GM13976 (cell line): Measurements from ENCODE around the gene DOCK11.

Experiments used
- DNase-seq: peaks from one replicate; pipeline ENCODE4 v3.0.0; 2012; ENCODE audit warnings: low spot score
- CTCF ChIP-seq: IDR thresholded peaks from 2 replicates; pipeline ENCODE4 v1.5.1; 2012; ENCODE audit warnings: borderline replicate concordance, mild to moderate bottlenecking; ENCODE audit not compliant: insufficient read depth; ENCODE audit errors: extremely low read depth, missing control alignments, control extremely low read depth
- in situ Hi-C: fragments of 300-500 bp; cut with MboI; formaldehyde crosslinking; loops from one replicate; pipeline ENCODE4 v1.12.0; 2022; ENCODE audit warnings: low sequenced_read_pairs, mixed read lengths, inconsistent platforms; ENCODE audit not compliant: unreplicated experiment

Gene DOCK11

GRCh38 chrX:118630848-118631247 lies 135.2 kb downstream of the DOCK11 start:
- no peak for DNase-seq

GRCh38 chrX:118631586-118631985 lies 136.0 kb downstream of the DOCK11 start:
- TF ChIP-seq CTCF = no peak
- in situ Hi-C loops = no loop called here
- DNase-seq = peak; percentile 36

More at GRCh38 chrX:118630848-118631247, 135.2 kb downstream of the DOCK11 start:
- in situ Hi-C loops = no loop called here
- TF ChIP-seq CTCF = no peak

GRCh38 chrX:118632862-118633261 lies 137.2 kb downstream of the DOCK11 start:
- DNase-seq = peak; percentile 42
- no peak for TF ChIP-seq CTCF
- in situ Hi-C loops = no loop called here

GRCh38 chrX:118633530-118633929 lies 137.9 kb downstream of the DOCK11 start:
- in situ Hi-C loops = no loop called here

GRCh38 chrX:118634336-118634735 lies 138.7 kb downstream of the DOCK11 start:
- in situ Hi-C loops = no loop called here
- DNase-seq = no peak
- TF ChIP-seq CTCF = no peak

More at GRCh38 chrX:118633530-118633929, 137.9 kb downstream of the DOCK11 start:
- DNase-seq = peak; percentile 17
- no peak for TF ChIP-seq CTCF

- in situ Hi-C loops = no loop called here
- TF ChIP-seq CTCF = no peak
- no peak for DNase-seq
Observed at GRCh38 chrX:118637997-118638396, 142.4 kb downstream of the DOCK11 start.

- no peak for TF ChIP-seq CTCF
- DNase-seq = peak; percentile 13
- in situ Hi-C loops = no loop called here
Observed at GRCh38 chrX:118644378-118644777, 148.8 kb downstream of the DOCK11 start.
